Urinary bladder (tissue), 4 donors: ENCODE results near the gene KDM3A. TPM values are rescaled to one million over a fixed set of nuclear protein-coding genes. Genes with fewer than 3 reads are reported as not detected.

ENCODE experiments used
- DNase-seq: peaks from one replicate; pipeline ENCODE4 v3.0.0-alpha.2; 2015; ENCODE audit errors: extremely low spot score
- H3K27ac ChIP-seq: one replicate; pipeline ENCODE4 v1.5.1; 2013; ENCODE audit warnings: low read depth, mild to moderate bottlenecking, moderate library complexity
- H3K36me3 ChIP-seq: one replicate; pipeline ENCODE4 v1.6.1; 2013; ENCODE audit warnings: mild to moderate bottlenecking, moderate library complexity; ENCODE audit not compliant: insufficient read depth
- H3K4me1 ChIP-seq: one replicate; pipeline ENCODE4 v1.6.1; 2013; ENCODE audit warnings: mild to moderate bottlenecking, moderate library complexity; ENCODE audit not compliant: insufficient read depth
- H3K4me3 ChIP-seq: one replicate; pipeline ENCODE4 v1.5.1; 2013; ENCODE audit warnings: low read depth, low read length
- WGBS: extraction: QIAGEN DNeasy Blood & Tissue Kit; methylation state at CpG from one replicate; pipeline ENCODE4 v1.1.7; 2013; 5-methylcytosine and 5-hydroxymethylcytosine counted together
- polyA plus RNA-seq: library from polyadenylated mRNA; stranded (reverse); fragments of 200-250 nt; gene quantifications from one replicate; pipeline ENCODE4 v1.2.3, GENCODE V29; 2013
- total RNA-seq: library from RNA; depleted of rRNA; stranded (reverse); fragments of >200 nt; gene quantifications from one replicate; pipeline ENCODE4 v1.2.3, GENCODE V29; 2014
- donor health status: healthy with polysubstance abuse.
- donor health status: healthy.

The KDM3A gene
- total and polyA plus RNA-seq, 2 donors = 30.2 to 72.6 TPM

DNA sequence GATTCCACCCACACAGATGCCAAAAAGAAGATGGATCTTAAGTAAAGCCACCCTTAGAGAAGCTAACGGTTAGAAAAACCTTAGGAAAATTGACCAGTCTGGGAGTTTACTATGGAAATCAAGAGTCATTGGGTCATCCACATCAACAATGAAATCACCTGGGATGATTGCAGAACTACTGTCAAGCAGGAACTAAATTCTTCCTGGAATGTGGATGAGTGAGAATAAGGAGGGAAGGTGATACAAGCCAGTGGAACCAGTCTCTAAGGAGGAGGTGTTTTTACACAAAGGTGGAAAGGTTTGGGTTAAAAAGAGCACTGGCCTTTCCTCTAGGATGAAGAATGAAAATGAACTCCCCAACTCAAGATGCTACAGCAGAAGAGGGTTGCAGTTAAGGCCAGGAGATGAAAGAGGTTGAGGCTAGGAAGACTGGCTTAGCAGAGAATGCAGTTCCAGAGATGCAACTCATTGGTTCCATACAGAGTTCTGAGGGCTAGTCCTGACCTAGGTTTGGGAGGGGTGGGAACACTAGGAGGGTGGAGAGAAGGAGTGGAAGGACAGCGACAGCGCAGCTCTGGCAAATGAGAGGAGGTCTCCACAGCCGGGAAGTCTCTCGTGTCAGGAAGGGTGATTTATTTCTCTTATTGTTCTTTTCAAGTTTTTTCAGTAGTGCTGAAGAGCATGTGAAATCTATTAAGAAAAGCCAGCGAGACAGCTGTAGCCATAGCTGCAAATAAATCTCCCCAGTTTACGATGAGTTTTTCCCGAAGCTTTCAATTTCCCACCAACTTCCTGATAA, 27.7 kb upstream of the KDM3A start:
- H3K36me3 ChIP-seq = no peaks in the 10 kb centered on the region
- H3K27ac ChIP-seq = no peak overlapping the region
- no peak overlapping the region for H3K4me3 ChIP-seq

GRCh38 chr2:86414996-86415395, 26.2 kb upstream of the KDM3A start:
- H3K36me3 ChIP-seq = no peaks in the 10 kb centered on the region
- H3K4me3 ChIP-seq = no peak overlapping the region
- H3K27ac ChIP-seq = no peak overlapping the region
- WGBS = 48% methylated on average over 3 of the region's 3 CpGs
- no peak for DNase-seq
- H3K4me1 ChIP-seq = no peaks in the 10 kb centered on the region

More for the DNA sequence above, 27.7 kb upstream of the KDM3A start:
- 27% methylated on average over 8 of the region's 8 CpGs for WGBS
- H3K4me1 ChIP-seq = no peaks in the 10 kb centered on the region
- DNase-seq = no peak

- DNase-seq = no peak
- Histone ChIP-seq H3K27ac (no peak overlapping the region), H3K4me3 (no peak overlapping the region), H3K36me3 (no peaks in the 10 kb centered on the region), H3K4me1 (no peaks in the 10 kb centered on the region)
- WGBS = 87% methylated on average over 2 of the region's 2 CpGs
Observed at GRCh38 chr2:86416146-86416545, 25.0 kb upstream of the KDM3A start.

DNA sequence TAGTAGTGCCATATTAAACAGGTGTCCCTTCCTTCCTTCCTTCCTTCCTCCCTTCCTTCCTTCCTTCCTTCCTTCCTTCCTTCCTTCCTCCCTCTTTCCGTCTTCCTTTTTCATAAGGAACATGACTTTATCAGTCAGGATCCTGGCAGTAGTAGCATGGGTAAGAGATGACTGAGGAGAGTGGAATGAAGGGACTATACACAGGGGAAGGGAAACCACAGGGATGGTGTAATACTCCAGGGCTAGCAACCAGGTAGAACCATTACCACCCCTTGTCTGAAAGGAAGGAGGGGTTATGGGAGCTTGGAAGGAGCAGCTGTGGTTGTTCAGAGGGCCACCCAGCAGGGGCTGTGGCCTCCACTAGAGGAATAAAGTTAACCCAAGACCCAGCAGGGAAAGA, 23.2 kb upstream of the KDM3A start:
- Histone ChIP-seq H3K36me3 (no peaks in the 10 kb centered on the region), H3K4me1 (no peaks in the 10 kb centered on the region), H3K27ac (no peak overlapping the region), H3K4me3 (no peak overlapping the region)
- DNase-seq = no peak
- 95% methylated on average over 1 of the region's 1 CpG for WGBS

DNA sequence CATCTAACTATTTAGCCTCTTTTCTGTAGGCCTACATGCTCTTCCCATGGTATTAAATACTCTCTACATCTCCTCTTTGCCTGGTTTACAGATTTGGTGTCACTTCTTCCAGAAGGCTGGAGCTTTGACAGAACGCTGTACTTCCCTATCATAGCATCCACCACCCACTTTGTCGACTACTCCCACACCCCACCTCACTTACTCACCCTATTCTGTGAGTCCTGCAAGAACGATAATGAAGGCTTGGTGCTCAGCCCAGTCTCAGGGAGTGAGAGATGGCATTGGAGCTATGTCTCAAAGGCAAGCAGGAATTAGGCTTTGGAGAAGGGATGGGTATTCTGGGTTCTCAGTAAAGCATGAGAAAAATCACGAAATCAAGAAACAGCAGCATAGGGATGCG, 20.3 kb upstream of the KDM3A start:
- 89% methylated on average over 5 of the region's 5 CpGs for WGBS
- no peaks in the 10 kb centered on the region for H3K4me1 ChIP-seq
- no peak for DNase-seq
- no peak overlapping the region for H3K27ac ChIP-seq
- no peak overlapping the region for H3K4me3 ChIP-seq
- no peaks in the 10 kb centered on the region for H3K36me3 ChIP-seq

- Histone ChIP-seq H3K27ac (no peak overlapping the region), H3K36me3 (no peaks in the 10 kb centered on the region), H3K4me3 (no peak overlapping the region), H3K4me1 (no peaks in the 10 kb centered on the region)
- 77% methylated on average over 4 of the region's 4 CpGs for WGBS
- no peak for DNase-seq
Observed at GRCh38 chr2:86426271-86426670, 14.9 kb upstream of the KDM3A start.

DNA sequence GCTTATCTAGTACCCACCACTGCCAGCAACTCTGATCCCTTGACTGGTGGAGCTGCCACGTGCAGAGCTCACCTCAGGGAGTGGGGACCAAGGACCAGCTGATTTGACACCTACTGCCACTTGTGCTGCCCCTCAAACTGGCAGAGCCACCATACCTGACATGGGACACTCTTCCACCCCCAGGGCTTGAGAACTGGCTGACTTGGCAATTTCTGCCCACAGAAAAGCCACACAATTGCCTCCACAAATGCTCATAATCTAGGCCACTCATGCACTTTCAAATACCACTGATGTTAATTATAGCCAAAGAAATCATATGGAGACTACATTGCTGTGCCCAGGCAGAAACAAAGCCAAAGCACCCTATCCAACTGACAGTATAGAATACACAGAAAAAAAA, 11.8 kb upstream of the KDM3A start:
- Histone ChIP-seq H3K4me1 (no peaks in the 10 kb centered on the region), H3K4me3 (no peak overlapping the region), H3K27ac (no peak overlapping the region), H3K36me3 (no peaks in the 10 kb centered on the region)
- DNase-seq = no peak
- 74% methylated on average over 1 of the region's 1 CpG for WGBS

- Histone ChIP-seq H3K36me3 (no peaks in the 10 kb centered on the region), H3K4me1 (no peaks in the 10 kb centered on the region), H3K4me3 (no peak overlapping the region), H3K27ac (no peak overlapping the region)
- no peak for DNase-seq
- 98% methylated on average over 1 of the region's 1 CpG for WGBS
Observed at GRCh38 chr2:86430368-86430767, 10.8 kb upstream of the KDM3A start.

DNA sequence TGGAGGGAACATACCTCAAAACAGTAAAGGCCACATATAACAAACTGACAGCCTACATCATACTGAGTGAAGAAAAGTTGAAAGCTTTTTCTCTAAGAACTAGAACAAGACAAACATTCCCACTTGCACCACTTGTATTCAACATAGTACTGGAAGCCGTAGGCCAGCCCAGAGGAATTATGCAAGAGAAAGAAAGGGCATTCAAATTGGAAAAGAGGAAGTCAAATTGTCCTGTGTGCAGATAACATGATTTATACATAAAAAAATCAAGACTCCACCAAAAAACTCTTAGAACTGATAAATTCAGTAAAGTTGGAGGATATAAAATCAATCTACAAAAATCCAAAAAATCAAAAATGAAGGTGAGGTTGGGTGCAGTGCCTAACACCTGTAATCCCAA, 8.0 kb upstream of the KDM3A start:
- WGBS = 75% methylated on average over 1 of the region's 1 CpG
- H3K4me3 ChIP-seq = no peak overlapping the region
- DNase-seq = no peak
- no peak overlapping the region for H3K27ac ChIP-seq
- no peaks in the 10 kb centered on the region for H3K4me1 ChIP-seq
- H3K36me3 ChIP-seq = no peaks in the 10 kb centered on the region

GRCh38 chr2:86434290-86434689, 6.9 kb upstream of the KDM3A start:
- DNase-seq = no peak
- Histone ChIP-seq H3K36me3 (no peaks in the 10 kb centered on the region), H3K4me1 (no peaks in the 10 kb centered on the region), H3K27ac (no peak overlapping the region), H3K4me3 (no peak overlapping the region)

GRCh38 chr2:86435531-86435930, 5.6 kb upstream of the KDM3A start:
- Histone ChIP-seq H3K36me3 (no peaks in the 10 kb centered on the region), H3K27ac (no peak overlapping the region), H3K4me3 (no peak overlapping the region), H3K4me1 (no peaks in the 10 kb centered on the region)
- DNase-seq = no peak
- WGBS = 93% methylated on average over 4 of the region's 4 CpGs

DNA sequence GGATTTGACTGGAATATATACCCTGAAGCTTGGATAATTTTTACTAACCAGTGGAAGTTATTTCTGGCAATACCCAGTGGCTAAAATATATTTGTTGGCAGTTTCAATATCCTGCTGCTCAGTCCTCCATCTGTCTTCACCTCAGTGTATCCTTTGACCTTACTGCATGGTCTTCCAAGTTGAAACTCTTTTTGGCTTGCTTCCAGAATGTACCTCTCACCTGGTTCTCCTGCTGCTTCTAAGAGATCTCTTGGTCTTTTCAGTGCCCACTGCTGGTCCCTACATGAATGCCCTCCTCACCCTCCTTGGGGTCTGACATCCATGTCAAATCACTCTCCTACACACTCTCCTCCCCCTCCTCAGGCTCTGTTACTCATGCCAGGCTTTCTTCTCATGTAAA, 4.8 kb upstream of the KDM3A start:
- Histone ChIP-seq H3K27ac (no peak overlapping the region), H3K4me1 (no peaks in the 10 kb centered on the region), H3K4me3 (no peak overlapping the region), H3K36me3 (no peaks in the 10 kb centered on the region)
- DNase-seq = no peak

GRCh38 chr2:86439879-86440630, 1.1 kb upstream of the KDM3A start:
- DNase-seq = no peak
- Histone ChIP-seq H3K36me3 (peaks cover 1% of the 10 kb centered on the region), H3K4me3 (no peak overlapping the region), H3K4me1 (no peaks in the 10 kb centered on the region), H3K27ac (peak overlapping the region; percentile 79)
- WGBS = 91% methylated on average over 3 of the region's 3 CpGs

GRCh38 chr2:86441392-86441881, 266 bp downstream of the KDM3A start:
- WGBS = under 1% methylated on average over 59 of the region's 59 CpGs
- no peak for DNase-seq
- H3K27ac ChIP-seq = peak overlapping the region; percentile 96
- peak overlapping the region; percentile 87 for H3K4me3 ChIP-seq
- H3K36me3 ChIP-seq = peaks cover 1% of the 10 kb centered on the region
- H3K4me1 ChIP-seq = no peaks in the 10 kb centered on the region
